GM23248 (cell line): ENCODE measurements around the gene CACNA2D1. TPM values are rescaled to one million over a fixed set of nuclear protein-coding genes. Genes with fewer than 3 reads are reported as not detected.

Source experiments
- DNase-seq: peaks from one replicate; pipeline ENCODE4 v3.0.0-alpha.2; 2015
- H2AFZ ChIP-seq: fragments of 200-600 bp; sonication (generic); 2 replicates; pipeline ENCODE4 v1.6.1; 2016; ENCODE audit warnings: antibody characterized with exemption
- H3F3A ChIP-seq: fragments of 200-600 bp; sonication (generic); 2 replicates; pipeline ENCODE4 v1.6.1; 2016; ENCODE audit warnings: mild to moderate bottlenecking, antibody characterized with exemption, mixed run types; ENCODE audit not compliant: insufficient read depth
- H3K27ac ChIP-seq: fragments of 200-600 bp; sonication (generic); 2 replicates; pipeline ENCODE4 v1.5.1; 2016; ENCODE audit warnings: mild to moderate bottlenecking
- H3K27me3 ChIP-seq: fragments of 200-600 bp; sonication (generic); replicated peaks from 2 replicates; pipeline ENCODE4 v1.6.1; 2016; ENCODE audit warnings: mild to moderate bottlenecking; ENCODE audit not compliant: insufficient read depth
- H3K36me3 ChIP-seq: fragments of 200-600 bp; sonication (generic); 2 replicates; pipeline ENCODE4 v1.6.1; 2016; ENCODE audit warnings: low read depth, mild to moderate bottlenecking
- H3K4me1 ChIP-seq: fragments of 200-600 bp; sonication (generic); 2 replicates; pipeline ENCODE4 v1.6.1; 2016; ENCODE audit warnings: mild to moderate bottlenecking; ENCODE audit not compliant: insufficient read depth
- H3K4me2 ChIP-seq: fragments of 200-600 bp; sonication (generic); one replicate; pipeline ENCODE4 v1.6.1; 2016; ENCODE audit warnings: mild to moderate bottlenecking; ENCODE audit not compliant: unreplicated experiment
- H3K4me3 ChIP-seq: fragments of 200-600 bp; sonication (generic); 2 replicates; pipeline ENCODE4 v1.5.1; 2016; ENCODE audit warnings: mild to moderate bottlenecking
- H3K79me2 ChIP-seq: fragments of 200-600 bp; sonication (generic); 2 replicates; pipeline ENCODE4 v1.6.1; 2016; ENCODE audit warnings: mild to moderate bottlenecking; ENCODE audit not compliant: insufficient read depth
- H3K9ac ChIP-seq: fragments of 200-600 bp; sonication (generic); 2 replicates; pipeline ENCODE4 v1.6.1; 2016; ENCODE audit warnings: mild to moderate bottlenecking
- H3K9me2 ChIP-seq: fragments of 200-600 bp; sonication (generic); 2 replicates; pipeline ENCODE4 v1.6.1; 2016; ENCODE audit warnings: mixed run types, mild to moderate bottlenecking, moderate library complexity; ENCODE audit not compliant: insufficient read depth
- H3K9me3 ChIP-seq: fragments of 200-600 bp; sonication (generic); one replicate; pipeline ENCODE4 v1.6.1; 2017; ENCODE audit warnings: low read depth
- H4K20me1 ChIP-seq: fragments of 200-600 bp; sonication (generic); 2 replicates; pipeline ENCODE4 v1.6.0; 2016; ENCODE audit not compliant: insufficient read depth
- EZH2 ChIP-seq: fragments of 200-600 bp; sonication (generic); IDR thresholded peaks from 2 replicates; pipeline ENCODE4 v1.6.1; 2018; ENCODE audit warnings: antibody characterized with exemption, mild to moderate bottlenecking; ENCODE audit not compliant: insufficient read depth, poor library complexity, severe bottlenecking
- EZH2phosphoT487 ChIP-seq: fragments of 200-600 bp; sonication (generic); IDR thresholded peaks from 2 replicates; pipeline ENCODE4 v1.6.1; 2018; ENCODE audit warnings: antibody characterized with exemption, moderate library complexity, mild to moderate bottlenecking, low read depth; ENCODE audit not compliant: insufficient read depth
- WGBS, 2 experiments: methylation state at CpG; one replicate each; pipeline ENCODE4 v1.1.6; 2015 to 2017; ENCODE audit warnings: low lambda C conversion rate in 2 of 2, low coverage in 1 of 2; ENCODE audit errors: missing lambda C conversion rate in 2 of 2; 5-methylcytosine and 5-hydroxymethylcytosine counted together
- in situ Hi-C: fragments of 300-500 bp; cut with MboI; formaldehyde crosslinking; loops from 2 replicates; pipeline ENCODE4 v1.15.0; 2020
- polyA plus RNA-seq: library from polyadenylated mRNA; unstranded; fragments of >200 nt; fragmentation: Nextera tagmentation; extraction: Ambion mirVana; gene quantifications from 2 replicates; pipeline ENCODE4 v1.2.1, GENCODE V29; 2016
- total RNA-seq: library from RNA; depleted of rRNA; stranded (reverse); fragments of >200 nt; shearing (Covaris generic); gene quantifications from 2 replicates; pipeline ENCODE4 v1.2.3, GENCODE V29; 2014

Gene CACNA2D1
- total and polyA plus RNA-seq, 2 experiments from 2014 or later, result 7.7 to 21.2 TPM

- in situ Hi-C loops, result no loop called here
- 0 out of 2 replicates have a peak, but pooled peaks cover 4% of the 10 kb centered on the region for H4K20me1 ChIP-seq
Observed at GRCh38 chr7:82441669-82442478, 1.7 kb downstream of the CACNA2D1 start.

GRCh38 chr7:82438521-82438920 is 5.1 kb downstream of the CACNA2D1 start:
- 0 out of 2 replicates have a peak, but pooled peaks cover 4% of the 10 kb centered on the region for H4K20me1 ChIP-seq
- H3K9me2 ChIP-seq, result no peaks in the 10 kb centered on the region
- peaks cover 12% of the 10 kb centered on the region; the same call in 1 of the 2 replicates for H3K4me1 ChIP-seq
- no peak overlapping the region for H3K9ac ChIP-seq
- H3K4me3 ChIP-seq, result no peak overlapping the region
- TF ChIP-seq EZH2, result no peak
- no peak for TF ChIP-seq EZH2phosphoT487
- H3K4me2 ChIP-seq, result no peak overlapping the region
- DNase-seq, result no peak
- H3F3A ChIP-seq, result no peaks in the 10 kb centered on the region
- H3K27ac ChIP-seq, result no peak overlapping the region
- H3K9me3 ChIP-seq, result no peaks in the 10 kb centered on the region
- in situ Hi-C loops, result no loop called here
- H2AFZ ChIP-seq, result no peak overlapping the region
- no peaks in the 10 kb centered on the region for H3K36me3 ChIP-seq
- H3K79me2 ChIP-seq, result peaks cover 81% of the 10 kb centered on the region
- 95 to 96% methylated on average over 5 of the region's 5 CpGs for WGBS, 2 experiments
- no peaks in the 10 kb centered on the region for H3K27me3 ChIP-seq

More at GRCh38 chr7:82441669-82442478, 1.7 kb downstream of the CACNA2D1 start:
- 61 to 67% methylated on average over 9 of the region's 9 CpGs for WGBS, 2 experiments
- peaks cover 61% of the 10 kb centered on the region for H3K79me2 ChIP-seq
- H3K4me3 ChIP-seq, result peak overlapping the region; percentile 93
- no peaks in the 10 kb centered on the region for H3K36me3 ChIP-seq
- H3K4me1 ChIP-seq, result peaks cover 12% of the 10 kb centered on the region; the same call in 1 of the 2 replicates
- H3F3A ChIP-seq, result no peaks in the 10 kb centered on the region
- no peak overlapping the region; the same call in 1 of the 2 replicates for H3K9ac ChIP-seq
- H3K27me3 ChIP-seq, result no peaks in the 10 kb centered on the region
- H2AFZ ChIP-seq, result peak overlapping the region; percentile 94; the same call in 1 of the 2 replicates
- peak overlapping the region; percentile 89 for H3K4me2 ChIP-seq
- TF ChIP-seq EZH2 (no peak), EZH2phosphoT487 (no peak)
- no peak overlapping the region for H3K27ac ChIP-seq
- peak; percentile 43 for DNase-seq
- H3K9me2 ChIP-seq, result no peaks in the 10 kb centered on the region
- H3K9me3 ChIP-seq, result no peaks in the 10 kb centered on the region

- no peak for DNase-seq
- Histone ChIP-seq H3K4me2 (no peak overlapping the region), H3K9ac (no peak overlapping the region), H3K27ac (no peak overlapping the region), H3K27me3 (no peaks in the 10 kb centered on the region), H3K4me1 (0 out of 2 replicates have a peak, but pooled peaks cover 1% of the 10 kb centered on the region), H3K36me3 (no peaks in the 10 kb centered on the region), H3K9me2 (no peaks in the 10 kb centered on the region), H3K9me3 (no peaks in the 10 kb centered on the region), H4K20me1 (0 out of 2 replicates have a peak, but pooled peaks cover 1% of the 10 kb centered on the region), H2AFZ (no peak overlapping the region), H3F3A (peaks cover 7% of the 10 kb centered on the region), H3K4me3 (no peak overlapping the region), H3K79me2 (peaks cover 59% of the 10 kb centered on the region)
- in situ Hi-C loops, result no loop called here
- TF ChIP-seq EZH2phosphoT487 (no peak), EZH2 (no peak)
- 97 to 100% methylated on average over 5 of the region's 5 CpGs for WGBS, 2 experiments
Observed at GRCh38 chr7:82435769-82436168, 7.8 kb downstream of the CACNA2D1 start.

- H3K36me3 ChIP-seq, result no peaks in the 10 kb centered on the region
- no peak for TF ChIP-seq EZH2
- TF ChIP-seq EZH2phosphoT487, result no peak
- peaks cover 46% of the 10 kb centered on the region for H3K79me2 ChIP-seq
- H3F3A ChIP-seq, result peaks cover 16% of the 10 kb centered on the region
- no peaks in the 10 kb centered on the region for H4K20me1 ChIP-seq
- H2AFZ ChIP-seq, result no peak overlapping the region
- 97 to 99% methylated on average over 4 of the region's 4 CpGs for WGBS, 2 experiments
- no peak overlapping the region for H3K4me3 ChIP-seq
- peaks cover 8% of the 10 kb centered on the region; the same call in 1 of the 2 replicates for H3K4me1 ChIP-seq
- H3K9me3 ChIP-seq, result no peaks in the 10 kb centered on the region
- H3K9ac ChIP-seq, result no peak overlapping the region
- no peaks in the 10 kb centered on the region for H3K9me2 ChIP-seq
- in situ Hi-C loops, result no loop called here
- H3K27me3 ChIP-seq, result no peaks in the 10 kb centered on the region
- no peak overlapping the region for H3K27ac ChIP-seq
- DNase-seq, result no peak
- no peak overlapping the region for H3K4me2 ChIP-seq
Observed at GRCh38 chr7:82434275-82435022, 9.1 kb downstream of the CACNA2D1 start.
